CD4-positive, alpha-beta T cell treated with Interleukin-15 for 1 hour (primary cell): ENCODE results near the gene MAMSTR.
"Not testable (repeated sequence)": the region's sequence is repeated elsewhere in the genome, so short reads cannot be mapped to it uniquely, and the experiment has no call there.

Experiments used
- DNase-seq: peaks from one replicate; pipeline ENCODE4 v3.0.0-alpha.2; 2020

MAMSTR gene

GRCh38 chr19:48683349-48683748 lies 36.2 kb downstream of the MAMSTR start:
- DNase-seq, result peak; percentile 53

- no peak for DNase-seq
These were observed 38.4 kb downstream of the MAMSTR start for GRCh38 chr19:48681127-48681470.

GRCh38 chr19:48680436-48681126 lies 38.9 kb downstream of the MAMSTR start:
- no peak for DNase-seq

GRCh38 chr19:48680006-48680405 lies 39.5 kb downstream of the MAMSTR start:
- DNase-seq, result not testable (repeated sequence)

- no peak for DNase-seq
These were observed 41.3 kb downstream of the MAMSTR start for GRCh38 chr19:48678201-48678600.

- no peak for DNase-seq
These were observed 42.6 kb downstream of the MAMSTR start for GRCh38 chr19:48676887-48677286.

- DNase-seq, result no peak
These were observed 43.0 kb downstream of the MAMSTR start for GRCh38 chr19:48676487-48676886.

- DNase-seq, result peak; percentile 79
These were observed 44.4 kb downstream of the MAMSTR start for GRCh38 chr19:48674921-48675824.

GRCh38 chr19:48674216-48674809 lies 45.2 kb downstream of the MAMSTR start:
- no peak for DNase-seq

GRCh38 chr19:48673436-48674100 lies 46.0 kb downstream of the MAMSTR start:
- DNase-seq, result no peak

- no peak for DNase-seq
These were observed 46.5 kb downstream of the MAMSTR start, which contains the start of gene NTN5 for GRCh38 chr19:48672994-48673393. NTN5 (minus strand) TSS chr19:48673017; CDS start chr19:48670986, 2,031 bp downstream.

- no peak for DNase-seq
These were observed 48.0 kb downstream of the MAMSTR start for GRCh38 chr19:48671446-48671995.

GRCh38 chr19:48670699-48671445 lies 48.7 kb downstream of the MAMSTR start:
- DNase-seq, result no peak

- no peak for DNase-seq
These were observed 49.4 kb downstream of the MAMSTR start for GRCh38 chr19:48669903-48670668.

- no peak for DNase-seq
These were observed 50.8 kb downstream of the MAMSTR start for GRCh38 chr19:48668761-48669160.

GRCh38 chr19:48668332-48668731 lies 51.2 kb downstream of the MAMSTR start:
- DNase-seq, result no peak

- no peak for DNase-seq
These were observed 53.7 kb downstream of the MAMSTR start for GRCh38 chr19:48665786-48666185.

GRCh38 chr19:48664476-48664875 lies 55.0 kb downstream of the MAMSTR start:
- no peak for DNase-seq

- DNase-seq, result no peak
These were observed 55.9 kb downstream of the MAMSTR start for GRCh38 chr19:48663667-48664066.
